A172 (cell line): ENCODE results near the gene CAMTA2. TPM values are rescaled to one million over a fixed set of nuclear protein-coding genes. Genes with fewer than 3 reads are reported as not detected.
"Not testable (repeated sequence)": the region's sequence is repeated elsewhere in the genome, so short reads cannot be mapped to it uniquely, and the experiment has no call there.

Experiments
- DNase-seq: peaks from one replicate; pipeline ENCODE4 v3.0.0-alpha.2; 2015; ENCODE audit warnings: low spot score
- total RNA-seq: library from RNA; depleted of rRNA; stranded (reverse); fragments of >200 nt; shearing (Covaris generic); gene quantifications from 2 replicates; pipeline ENCODE4 v1.2.3, GENCODE V29; 2014; rRNA removed

CAMTA2 gene
- total RNA-seq = 2.4 and 7.1 TPM in 2 replicates

GRCh38 chr17:4986951-4987766 is at the start of gene CAMTA2:
Gene CAMTA2 (minus strand): TSS chr17:4987675. CDS start chr17:4986222, 1,453 bp downstream.
- DNase-seq = peak; percentile 42

- no peak for DNase-seq
These were observed 47.8 kb upstream of the CAMTA2 start, which contains the start of gene SLC52A1 for GRCh38 chr17:5035315-5035714. Gene SLC52A1 (minus strand): TSS chr17:5035426. CDS start chr17:5034606, 820 bp downstream.

DNA sequence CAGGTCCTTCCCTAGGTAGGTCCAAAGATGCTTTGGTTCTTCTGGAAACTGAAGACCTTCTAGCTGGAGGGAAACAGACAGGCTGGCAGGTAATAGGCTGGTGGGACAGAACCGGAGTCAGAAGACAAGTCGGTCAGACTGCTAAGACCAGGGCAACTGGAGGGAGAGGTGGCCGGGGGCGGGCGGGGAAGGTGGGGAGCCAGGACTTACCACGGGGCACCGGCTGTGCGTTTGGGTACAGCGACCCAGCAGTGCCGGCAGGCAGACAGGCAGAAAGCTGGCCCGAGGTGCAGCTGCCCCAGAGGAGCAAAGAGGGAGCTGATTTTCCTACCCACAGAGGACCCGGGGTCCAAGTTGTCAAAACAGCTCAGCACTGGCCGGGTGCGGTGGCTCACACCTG is 47.2 kb upstream of the CAMTA2 start:
- no peak for DNase-seq

DNA sequence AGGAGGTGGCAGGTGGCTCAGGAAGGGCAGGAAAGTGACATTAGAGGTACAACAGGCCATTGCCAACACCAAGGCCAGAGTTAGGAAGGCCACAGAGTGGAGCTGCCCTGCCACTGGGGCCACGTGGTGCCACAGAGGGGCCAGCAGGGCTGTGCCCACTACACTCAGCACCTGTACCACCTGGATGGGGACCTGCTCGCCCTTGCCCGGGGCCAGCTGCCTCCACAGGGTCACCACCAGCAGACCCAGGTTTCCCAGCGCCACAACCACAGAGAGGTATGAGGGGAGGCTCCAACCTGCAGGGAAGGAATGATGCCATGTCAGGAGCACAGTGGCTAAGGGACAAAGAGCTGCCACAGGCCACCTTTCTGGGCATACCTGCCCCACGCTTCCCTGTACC is 46.6 kb upstream of the CAMTA2 start:
- DNase-seq = no peak

DNA sequence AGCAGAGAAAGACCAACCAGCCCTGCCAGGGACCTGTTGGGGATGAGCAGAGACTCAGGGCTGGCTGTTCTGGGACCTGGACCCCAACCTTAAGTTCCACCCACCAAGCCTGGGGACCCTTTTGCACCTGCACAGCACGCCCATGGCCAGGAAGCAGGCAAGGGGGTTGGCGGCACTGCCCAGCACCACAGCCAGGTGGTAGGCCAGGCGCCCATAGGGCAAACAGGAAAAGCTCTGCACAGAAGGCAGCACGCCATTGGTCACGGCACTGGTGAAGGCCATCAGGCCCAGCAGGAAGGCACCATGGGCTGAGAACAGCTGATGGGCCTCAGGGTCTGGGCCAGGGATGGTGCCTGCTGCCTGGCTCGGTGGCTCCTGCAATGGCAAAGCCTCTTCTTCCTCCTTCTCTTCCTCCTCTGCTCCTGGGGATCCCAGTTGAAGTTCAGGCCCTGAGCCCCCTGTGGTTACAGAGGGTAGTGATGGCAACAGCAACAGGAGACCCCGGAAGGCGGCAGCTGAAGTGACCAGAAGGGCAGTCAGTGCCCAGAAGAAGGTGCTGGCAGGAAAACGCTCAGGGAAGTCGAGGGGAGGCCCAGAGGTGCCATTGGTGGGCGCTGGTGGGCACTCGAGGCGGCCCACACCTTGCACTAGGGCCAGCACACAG is 46.0 kb upstream of the CAMTA2 start:
- DNase-seq = no peak

DNA sequence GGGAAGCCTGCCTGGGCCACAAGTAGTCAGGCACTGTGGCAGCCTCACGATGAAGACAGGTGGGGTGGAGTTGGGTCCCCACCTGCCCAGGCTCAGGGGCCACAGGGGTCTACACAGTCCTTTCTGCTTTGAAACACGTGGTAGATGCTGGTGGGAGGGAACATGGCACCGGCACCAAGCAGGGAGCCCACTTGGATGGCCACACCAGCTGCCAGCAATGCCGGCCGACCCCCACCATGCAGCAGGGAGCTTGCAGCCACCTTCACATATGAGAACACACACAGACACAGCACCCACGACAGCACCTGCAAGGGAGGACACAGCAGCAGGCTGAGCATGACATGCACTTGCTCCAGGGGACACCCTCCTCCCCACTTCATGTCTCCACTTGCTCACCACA is 45.4 kb upstream of the CAMTA2 start:
- DNase-seq = no peak

DNA sequence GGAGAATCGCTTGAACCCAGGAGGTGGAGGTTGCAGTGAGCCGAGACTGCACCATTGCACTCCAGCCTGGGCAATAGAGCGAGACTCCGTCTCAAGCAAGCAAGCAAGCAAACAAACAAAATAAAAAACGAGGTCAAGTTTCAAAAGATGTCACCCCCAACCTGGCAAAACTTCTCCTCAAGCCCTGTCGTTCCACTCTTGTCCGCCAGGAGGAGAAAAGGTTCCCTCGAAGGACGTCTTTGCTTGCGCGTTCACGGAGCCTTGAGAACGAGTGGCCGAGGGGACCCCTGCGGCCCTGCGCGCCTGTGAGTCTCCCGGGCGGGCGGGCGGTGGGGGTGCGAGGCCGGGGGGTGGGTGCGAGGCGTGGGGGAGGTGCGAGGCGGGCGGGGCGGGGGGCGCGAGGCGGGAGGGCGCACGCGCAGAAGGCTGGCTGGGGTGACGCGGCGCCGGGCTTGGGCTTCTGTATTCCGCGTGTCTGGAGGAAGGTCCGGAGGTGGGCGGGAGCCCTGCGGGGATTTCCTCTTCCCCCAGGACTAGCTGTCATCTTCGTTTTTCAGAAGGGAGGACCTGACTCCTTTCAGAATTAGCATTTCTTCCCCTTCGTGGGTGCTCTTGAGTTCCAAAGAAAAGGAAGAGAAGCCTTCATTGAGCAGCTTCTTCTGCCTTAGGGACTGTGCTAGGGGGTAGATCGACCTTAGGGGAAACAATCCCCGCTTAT is 44.0 kb upstream of the CAMTA2 start:
- DNase-seq = peak; percentile 66

- not testable (repeated sequence) for DNase-seq
These were observed 42.7 kb upstream of the CAMTA2 start for GRCh38 chr17:5030168-5030567.

GRCh38 chr17:5027916-5028315 is 40.4 kb upstream of the CAMTA2 start:
- DNase-seq = no peak

- DNase-seq = no peak
These were observed 39.8 kb upstream of the CAMTA2 start for GRCh38 chr17:5027299-5027698.

DNA sequence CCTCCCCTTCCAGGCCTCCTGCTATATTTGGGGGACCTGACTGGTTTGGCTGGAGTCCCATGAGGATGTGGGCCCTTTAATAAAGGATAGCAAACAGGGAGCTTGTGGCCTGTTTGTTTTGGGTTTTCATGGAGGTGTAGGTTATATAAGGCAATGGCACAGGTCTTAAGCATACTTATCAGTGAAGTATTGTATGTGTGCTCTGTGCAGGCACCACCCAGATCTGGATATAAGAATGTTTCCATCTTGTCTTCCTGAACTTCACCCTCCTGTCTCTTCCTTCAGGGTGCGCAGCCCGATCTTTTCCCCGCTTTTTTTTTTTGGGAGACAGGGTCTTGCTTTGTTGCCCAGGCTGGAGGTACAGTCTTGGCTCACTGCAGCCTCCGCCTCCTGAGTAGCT is 37.1 kb upstream of the CAMTA2 start:
- no peak for DNase-seq

- DNase-seq = no peak
These were observed 36.2 kb upstream of the CAMTA2 start for GRCh38 chr17:5023588-5024147.

- DNase-seq = no peak
These were observed 34.8 kb upstream of the CAMTA2 start for GRCh38 chr17:5022171-5022711.

DNA sequence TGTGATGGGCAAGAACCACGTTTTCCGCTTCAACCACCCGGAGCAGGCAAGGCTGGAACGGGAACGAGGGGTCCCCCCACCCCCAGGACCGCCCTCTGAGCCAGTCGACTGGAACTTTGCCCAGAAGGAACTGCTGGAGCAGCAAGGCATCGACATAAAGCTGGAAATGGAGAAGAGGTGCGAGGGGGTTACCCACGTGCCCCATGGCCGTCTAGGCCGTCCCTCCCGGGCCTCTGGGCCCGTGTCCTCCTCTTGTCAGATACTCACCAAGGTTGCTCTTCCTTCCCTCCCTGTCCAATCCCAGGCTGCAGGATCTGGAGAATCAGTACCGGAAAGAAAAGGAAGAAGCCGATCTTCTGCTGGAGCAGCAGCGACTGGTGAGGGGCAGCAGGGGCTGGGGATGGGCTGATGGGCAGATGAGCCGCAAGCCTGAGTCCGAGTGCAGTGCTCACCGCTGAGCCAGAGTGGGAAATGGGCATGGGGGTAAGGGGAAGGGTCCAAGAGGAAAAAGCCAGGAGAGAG is 33.1 kb upstream of the CAMTA2 start:
- no peak for DNase-seq

GRCh38 chr17:5019475-5019956 is 32.0 kb upstream of the CAMTA2 start:
- DNase-seq = no peak

GRCh38 chr17:5014357-5014756 is 26.9 kb upstream of the CAMTA2 start:
- no peak for DNase-seq

- peak; percentile 64 for DNase-seq
These were observed 24.5 kb upstream of the CAMTA2 start for GRCh38 chr17:5011928-5012327.

GRCh38 chr17:5003214-5003867 is 15.9 kb upstream of the CAMTA2 start:
- DNase-seq = no peak

DNA sequence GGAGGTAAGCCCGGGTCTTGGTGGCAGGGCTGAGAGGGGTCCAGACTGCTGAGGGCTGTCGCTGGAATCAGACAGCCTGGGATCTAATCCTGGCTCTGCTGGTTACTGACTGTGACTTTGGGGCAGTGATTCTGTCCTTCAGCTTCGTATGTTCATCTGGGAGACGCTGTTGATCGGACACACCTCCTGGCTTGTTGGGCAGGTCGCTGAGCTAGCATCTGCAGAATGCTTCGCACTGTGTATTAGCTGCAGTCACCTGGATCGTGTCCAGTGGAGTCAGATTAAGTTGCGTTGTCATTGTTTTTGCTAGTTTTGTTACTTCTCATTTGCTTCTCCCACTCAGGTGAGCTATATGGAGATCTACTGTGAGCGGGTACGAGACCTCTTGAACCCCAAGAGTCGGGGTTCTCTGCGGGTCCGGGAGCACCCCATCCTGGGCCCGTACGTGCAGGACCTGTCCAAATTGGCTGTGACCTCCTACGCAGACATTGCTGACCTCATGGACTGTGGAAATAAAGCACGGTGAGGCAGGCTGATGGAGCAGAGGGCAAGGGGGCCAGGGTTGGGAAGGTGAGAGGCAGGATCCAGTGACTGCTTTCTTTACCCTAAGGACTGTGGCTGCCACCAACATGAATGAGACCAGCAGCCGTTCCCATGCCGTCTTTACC is 14.8 kb upstream of the CAMTA2 start:
- DNase-seq = no peak

DNA sequence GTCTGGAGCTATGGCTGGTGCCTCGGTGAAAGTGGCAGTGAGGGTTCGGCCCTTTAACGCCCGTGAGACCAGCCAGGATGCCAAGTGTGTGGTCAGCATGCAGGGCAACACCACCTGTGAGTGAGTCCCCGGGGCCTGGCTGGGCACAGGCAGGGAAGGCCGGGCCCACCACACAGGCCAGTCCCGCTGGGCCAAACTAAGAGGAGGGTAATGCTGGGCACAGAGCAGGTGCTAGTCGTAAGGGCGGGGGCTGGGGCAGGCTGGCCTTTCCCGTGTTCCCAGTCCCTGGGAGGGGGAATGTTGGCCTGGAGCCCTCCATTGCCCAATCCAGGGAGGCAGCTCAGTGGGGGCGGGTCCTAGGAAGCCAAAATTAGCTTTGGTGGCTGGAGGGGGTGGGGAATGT is 12.8 kb upstream of the CAMTA2 start:
- DNase-seq = no peak
